Hepatocyte (in vitro differentiated cells): ENCODE results near the gene ABHD16B. TPM values are rescaled to one million over a fixed set of nuclear protein-coding genes. Genes with fewer than 3 reads are reported as not detected.

Experiments
- DNase-seq: peaks from one replicate; pipeline ENCODE4 v3.0.0-alpha.2; 2016; ENCODE audit warnings: low spot score
- H2AFZ ChIP-seq: fragments of 200-600 bp; sonication (generic); 2 replicates; pipeline ENCODE4 v1.6.0; 2016; ENCODE audit warnings: antibody characterized with exemption, mild to moderate bottlenecking
- H3K27ac ChIP-seq: fragments of 200-600 bp; sonication (generic); 2 replicates; pipeline ENCODE4 v1.5.1; 2016; ENCODE audit warnings: mild to moderate bottlenecking
- H3K27me3 ChIP-seq: fragments of 200-600 bp; sonication (generic); 2 replicates; pipeline ENCODE4 v1.6.1; 2016
- H3K36me3 ChIP-seq: fragments of 200-600 bp; sonication (generic); replicated peaks from 2 replicates; pipeline ENCODE4 v1.5.1; 2016; ENCODE audit warnings: low read depth; ENCODE audit not compliant: insufficient read depth
- H3K4me1 ChIP-seq: fragments of 200-600 bp; sonication (generic); 2 replicates; pipeline ENCODE4 v1.5.1; 2016; ENCODE audit warnings: mild to moderate bottlenecking, moderate library complexity; ENCODE audit not compliant: insufficient read depth
- H3K4me2 ChIP-seq: fragments of 200-600 bp; sonication (generic); 2 replicates; pipeline ENCODE4 v1.6.0; 2016
- H3K4me3 ChIP-seq: fragments of 200-600 bp; sonication (generic); 2 replicates; pipeline ENCODE4 v1.5.1; 2016; ENCODE audit warnings: mild to moderate bottlenecking
- H3K79me2 ChIP-seq: fragments of 200-600 bp; sonication (generic); 2 replicates; pipeline ENCODE4 v1.6.0; 2017; ENCODE audit warnings: mild to moderate bottlenecking
- H3K9me2 ChIP-seq: fragments of 200-600 bp; sonication (generic); replicated peaks from 2 replicates; pipeline ENCODE4 v1.6.0; 2017; ENCODE audit warnings: mild to moderate bottlenecking; ENCODE audit not compliant: insufficient read depth
- H3K9me3 ChIP-seq: fragments of 200-600 bp; sonication (generic); 2 replicates; pipeline ENCODE4 v1.5.1; 2016; ENCODE audit warnings: low read depth, mild to moderate bottlenecking
- H4K20me1 ChIP-seq: fragments of 200-600 bp; sonication (generic); 2 replicates; pipeline ENCODE4 v1.6.0; 2016; ENCODE audit warnings: mild to moderate bottlenecking; ENCODE audit not compliant: insufficient read depth, poor library complexity, severe bottlenecking
- CTCF ChIP-seq: fragments of 200-600 bp; sonication (generic); IDR thresholded peaks from 2 replicates; pipeline ENCODE4 v1.5.1; 2016; ENCODE audit warnings: antibody characterized with exemption, mild to moderate bottlenecking; ENCODE audit not compliant: poor library complexity
- EZH2 ChIP-seq: fragments of 200-600 bp; sonication (generic); IDR thresholded peaks from 2 replicates; pipeline ENCODE4 v1.6.1; 2016; ENCODE audit warnings: antibody characterized with exemption, mild to moderate bottlenecking, borderline replicate concordance
- EZH2phosphoT487 ChIP-seq: fragments of 200-600 bp; sonication (generic); IDR thresholded peaks from one replicate; pipeline ENCODE4 v1.6.1; 2018; ENCODE audit warnings: antibody characterized with exemption, mild to moderate bottlenecking, low read depth, moderate library complexity; ENCODE audit not compliant: unreplicated experiment, severe bottlenecking
- WGBS: methylation state at CpG from one replicate; pipeline ENCODE4 v1.1.6; 2016; ENCODE audit warnings: low lambda C conversion rate; ENCODE audit errors: missing lambda C conversion rate; 5-methylcytosine and 5-hydroxymethylcytosine counted together
- polyA plus RNA-seq: library from polyadenylated mRNA; unstranded; fragments of >200 nt; fragmentation: Nextera tagmentation; extraction: Ambion mirVana; gene quantifications from 2 replicates; pipeline ENCODE4 v1.2.1, GENCODE V29; 2016
- total RNA-seq: library from RNA; depleted of rRNA; stranded (reverse); fragments of >200 nt; gene quantifications from 2 replicates; pipeline ENCODE4 v1.2.3, GENCODE V29; 2014

The ABHD16B gene
- total and polyA plus RNA-seq, 2 experiments from 2014 or later = 0.68 TPM; not detected in 1

GRCh38 chr20:63856098-63856511, 5.2 kb upstream of the ABHD16B start:
- no peak for DNase-seq
- H3K27ac ChIP-seq = no peak overlapping the region
- H3K79me2 ChIP-seq = no peaks in the 10 kb centered on the region
- H3K9me3 ChIP-seq = no peaks in the 10 kb centered on the region
- TF ChIP-seq EZH2phosphoT487 = no peak
- no peak for TF ChIP-seq CTCF
- no peak for TF ChIP-seq EZH2
- no peaks in the 10 kb centered on the region for H3K36me3 ChIP-seq
- H3K4me1 ChIP-seq = peaks cover 36% of the 10 kb centered on the region
- WGBS = 48% methylated on average over 22 of the region's 22 CpGs
- peaks cover 23% of the 10 kb centered on the region for H3K27me3 ChIP-seq
- no peaks in the 10 kb centered on the region for H3K9me2 ChIP-seq
- no peaks in the 10 kb centered on the region for H4K20me1 ChIP-seq
- H2AFZ ChIP-seq = no peak overlapping the region
- H3K4me3 ChIP-seq = no peak overlapping the region
- no peak overlapping the region for H3K4me2 ChIP-seq

GRCh38 chr20:63857764-63858392, 3.4 kb upstream of the ABHD16B start:
- 54% methylated on average over 11 of the region's 14 CpGs for WGBS
- Histone ChIP-seq H4K20me1 (no peaks in the 10 kb centered on the region), H3K79me2 (no peaks in the 10 kb centered on the region), H3K4me1 (peaks cover 36% of the 10 kb centered on the region), H3K9me3 (no peaks in the 10 kb centered on the region), H3K36me3 (no peaks in the 10 kb centered on the region), H3K27me3 (peaks cover 23% of the 10 kb centered on the region), H3K4me3 (no peak overlapping the region), H3K4me2 (peak overlapping the region; percentile 27), H3K9me2 (no peaks in the 10 kb centered on the region), H3K27ac (peak overlapping the region; percentile 40), H2AFZ (no peak overlapping the region)
- TF ChIP-seq CTCF (no peak), EZH2 (no peak), EZH2phosphoT487 (no peak)
- no peak for DNase-seq

- Histone ChIP-seq H4K20me1 (no peaks in the 10 kb centered on the region), H3K27ac (peak overlapping the region; percentile 40), H3K4me2 (peak overlapping the region; percentile 27), H3K9me2 (no peaks in the 10 kb centered on the region), H3K4me3 (no peak overlapping the region), H3K4me1 (peaks cover 40% of the 10 kb centered on the region), H3K9me3 (no peaks in the 10 kb centered on the region), H3K79me2 (peaks cover 3% of the 10 kb centered on the region), H3K27me3 (peaks cover 23% of the 10 kb centered on the region), H3K36me3 (no peaks in the 10 kb centered on the region), H2AFZ (no peak overlapping the region)
- WGBS = 14% methylated on average over 11 of the region's 12 CpGs
- no peak for DNase-seq
- no peak for TF ChIP-seq EZH2
- peak; percentile 23 for TF ChIP-seq CTCF
- TF ChIP-seq EZH2phosphoT487 = no peak
Observed at GRCh38 chr20:63858393-63859165, 2.7 kb upstream of the ABHD16B start.
